Gastrocnemius medialis (tissue), 4 donors: Measurements from ENCODE around the gene MBD5. TPM values are rescaled to one million over a fixed set of nuclear protein-coding genes. Genes with fewer than 3 reads are reported as not detected.

ENCODE experiments used
- ATAC-seq, 2 donors: fragments of 150-250 bp; one replicate each; pipeline ENCODE4 v1.9.1; 2016
- DNase-seq, 2 donors: peaks; one replicate each; pipeline ENCODE4 v3.0.0-alpha.2; 2019
- H3K27ac ChIP-seq, 4 donors: fragments of 200-600 bp; sonication (generic); 1 replicate in 1 of 4; 2 replicates in 3 of 4; pipeline ENCODE4 v1.5.1; 2016 to 2018; ENCODE audit warnings: mild to moderate bottlenecking in 2 of 4, moderate library complexity in 1 of 4
- H3K27me3 ChIP-seq, 3 donors: fragments of 200-600 bp; sonication (generic) in 2 of 3; 1 replicate in 1 of 3; 2 replicates in 2 of 3; pipeline versions ENCODE4 v1.5.1 to v1.6.0; 2016 to 2019; ENCODE audit warnings: mild to moderate bottlenecking in 1 of 3, moderate library complexity in 1 of 3
- H3K36me3 ChIP-seq, 2 donors: fragments of 200-600 bp; sonication (generic) in 1 of 2; one replicate each; pipeline ENCODE4 v1.5.1; 2017 to 2018
- H3K4me1 ChIP-seq, 2 donors: fragments of 200-600 bp; sonication (generic) in 1 of 2; one replicate each; pipeline ENCODE4 v1.5.1; 2016 to 2017; ENCODE audit warnings: mild to moderate bottlenecking in 2 of 2
- H3K4me3 ChIP-seq, 4 donors: fragments of 200-600 bp; sonication (generic) in 3 of 4; 1 replicate in 1 of 4; 2 replicates in 3 of 4; pipeline ENCODE4 v1.5.1; 2016 to 2019; ENCODE audit warnings: mild to moderate bottlenecking in 2 of 4
- H3K9me3 ChIP-seq, 3 donors: fragments of 200-600 bp; sonication (generic) in 2 of 3; 1 replicate in 1 of 3; 2 replicates in 2 of 3; pipeline ENCODE4 v1.5.1; 2016 to 2019
- CTCF ChIP-seq, 5 experiments: fragments of 450-650 bp in 3 of 5; fragments of 200-600 bp in 2 of 5; sonication (generic) in 2 of 5; IDR thresholded peaks in 4 of 5; conservative IDR thresholded peaks in 1 of 5; 1 replicate in 4 of 5; 2 replicates in 1 of 5; pipeline ENCODE4 v1.5.1; 2016 to 2019; ENCODE audit warnings: antibody characterized with exemption in 5 of 5, mild to moderate bottlenecking in 3 of 5, moderate library complexity in 3 of 5
- POLR2A ChIP-seq, 2 donors: fragments of 450-650 bp; IDR thresholded peaks; one replicate each; pipeline ENCODE4 v1.6.1; 2017; ENCODE audit warnings: antibody characterized with exemption in 2 of 2, mild to moderate bottlenecking in 2 of 2, moderate library complexity in 2 of 2
- in situ Hi-C, 4 donors: fragments of 200-750 bp; cut with MboI; loops; one replicate each; pipeline versions ENCODE4 v1.15.0 to v1.8.0; 2017; ENCODE audit warnings: low sequenced_read_pairs in 4 of 4
- intact Hi-C: fragments of 100-400 bp; cut with DNase I; formaldehyde crosslinking; loops from one replicate; pipeline ENCODE4 v1.15.1; 2023; ENCODE audit warnings: low total_unique reads
- total RNA-seq, 4 donors: library from RNA; depleted of rRNA; stranded (reverse); fragments of >200 nt; gene quantifications; one replicate each; pipeline versions ENCODE4 v1.1.0 to v1.2.3, GENCODE V29; 2016

The MBD5 gene
- total RNA-seq, 4 donors from 2014 or later, result 15.2 to 27.2 (median 15.5) TPM

DNA sequence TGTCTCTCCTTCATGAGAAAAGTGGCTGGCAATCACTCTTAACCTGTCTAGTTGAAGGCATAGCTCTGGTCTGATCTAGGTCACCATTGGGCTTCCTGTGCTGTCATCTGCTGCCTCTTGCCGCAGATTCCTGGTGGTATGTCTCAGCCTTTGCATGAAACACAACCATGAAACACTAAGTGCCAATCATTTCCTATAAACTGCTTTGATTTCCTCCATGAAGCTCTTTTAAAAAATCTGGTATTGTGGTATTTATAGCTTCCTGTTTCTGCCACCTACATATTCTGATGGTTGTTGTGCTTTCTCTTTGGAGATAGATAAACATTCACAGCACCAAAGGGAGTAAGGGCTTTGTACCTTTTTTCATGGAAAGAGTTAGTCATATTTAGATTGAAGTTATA lies 503.6 kb downstream of the MBD5 start:
- intact Hi-C loops, result no loop called here
- no peak overlapping the region for H3K27ac ChIP-seq
- no peaks in the 10 kb centered on the region for H3K9me3 ChIP-seq
- ATAC-seq, result no peak
- H3K27me3 ChIP-seq, result no peaks in the 10 kb centered on the region
- in situ Hi-C loops, result no loop called here
- no peaks in the 10 kb centered on the region for H3K4me1 ChIP-seq
- H3K36me3 ChIP-seq, result no peaks in the 10 kb centered on the region
- H3K4me3 ChIP-seq, result no peak overlapping the region
- no peak for TF ChIP-seq CTCF (IDR thresholded peaks at IDR 0.05 in 4 of 5, conservative IDR thresholded peaks at IDR 0.05 in 1 of 5)
- TF ChIP-seq POLR2A (IDR thresholded peaks at IDR 0.05), result no peak
- no peak for DNase-seq

GRCh38 chr2:148525130-148525529 lies 504.2 kb downstream of the MBD5 start:
- TF ChIP-seq POLR2A (IDR thresholded peaks at IDR 0.05) (no peak), CTCF (IDR thresholded peaks at IDR 0.05 in 4 of 5, conservative IDR thresholded peaks at IDR 0.05 in 1 of 5) (no peak)
- intact Hi-C loops, result no loop called here

GRCh38 chr2:148526509-148527346 lies 505.8 kb downstream of the MBD5 start:
- TF ChIP-seq CTCF (IDR thresholded peaks at IDR 0.05 in 4 of 5, conservative IDR thresholded peaks at IDR 0.05 in 1 of 5) (no peak), POLR2A (IDR thresholded peaks at IDR 0.05) (no peak)
- Histone ChIP-seq H3K9me3 (no peaks in the 10 kb centered on the region), H3K4me1 (no peaks in the 10 kb centered on the region), H3K36me3 (no peaks in the 10 kb centered on the region), H3K4me3 (no peak overlapping the region), H3K27ac (no peak overlapping the region), H3K27me3 (no peaks in the 10 kb centered on the region)
- DNase-seq (no peak), ATAC-seq (no peak)
- intact Hi-C loops, result no loop called here
- in situ Hi-C loops, result no loop called here

More at GRCh38 chr2:148525130-148525529, 504.2 kb downstream of the MBD5 start:
- DNase-seq (no peak), ATAC-seq (no peak)
- H3K27ac ChIP-seq, result no peak overlapping the region
- no peaks in the 10 kb centered on the region for H3K36me3 ChIP-seq
- no peaks in the 10 kb centered on the region for H3K9me3 ChIP-seq
- H3K4me1 ChIP-seq, result no peaks in the 10 kb centered on the region
- no peaks in the 10 kb centered on the region for H3K27me3 ChIP-seq
- in situ Hi-C loops, result no loop called here
- H3K4me3 ChIP-seq, result no peak overlapping the region

- Histone ChIP-seq H3K9me3 (no peaks in the 10 kb centered on the region), H3K36me3 (no peaks in the 10 kb centered on the region), H3K4me3 (no peak overlapping the region), H3K4me1 (no peaks in the 10 kb centered on the region), H3K27me3 (no peaks in the 10 kb centered on the region), H3K27ac (no peak overlapping the region)
- DNase-seq (no peak), ATAC-seq (no peak)
- intact Hi-C loops, result no loop called here
- TF ChIP-seq POLR2A (IDR thresholded peaks at IDR 0.05) (no peak), CTCF (IDR thresholded peaks at IDR 0.05 in 4 of 5, conservative IDR thresholded peaks at IDR 0.05 in 1 of 5) (no peak)
- in situ Hi-C loops, result no loop called here
Measured at GRCh38 chr2:148527488-148528340, 506.8 kb downstream of the MBD5 start.
